ENCODE results near the gene CHID1. TPM values are rescaled to one million over a fixed set of nuclear protein-coding genes. Genes with fewer than 3 reads are reported as not detected.

The CHID1 gene
- total and polyA plus RNA-seq, 2 of the 4 experiments (the other 2 are of a cell fraction) = 34.2 to 121 TPM

DNA sequence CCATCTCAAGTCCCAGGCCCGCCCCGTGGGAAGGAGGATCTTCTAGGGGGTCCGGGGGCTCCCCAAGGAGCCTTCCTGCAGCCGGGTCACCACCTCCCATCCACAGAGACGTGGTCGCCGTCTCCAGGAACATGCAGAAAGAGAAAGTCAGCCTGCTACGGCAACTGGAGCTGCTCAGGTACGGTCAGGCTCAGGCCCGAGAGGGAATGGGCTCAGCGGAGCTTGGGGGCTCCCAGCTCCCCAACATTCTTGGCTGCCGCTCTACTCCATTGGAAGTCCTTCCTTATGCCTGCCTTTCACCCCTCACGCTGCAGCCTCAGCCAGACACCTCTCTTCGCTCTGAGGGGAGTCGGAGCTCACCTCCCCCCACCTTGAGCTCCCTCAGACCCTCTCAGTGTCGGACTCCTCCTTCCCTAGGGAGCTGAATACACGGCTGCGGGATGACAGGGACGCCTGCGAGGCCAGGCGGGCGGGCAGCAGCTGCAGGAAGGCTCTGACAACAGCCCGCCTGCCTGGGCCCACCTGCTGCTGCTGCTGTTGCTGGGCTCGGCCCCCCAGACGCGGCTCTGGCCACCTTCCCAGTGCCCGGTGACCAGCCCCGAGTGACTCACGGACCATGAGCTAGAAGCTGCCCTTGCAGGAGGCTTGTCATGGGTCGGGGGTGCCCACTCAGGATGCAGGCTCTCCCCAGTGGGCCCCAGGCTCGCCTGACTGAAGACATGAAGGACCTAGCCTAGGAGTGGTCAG, 79.3 kb downstream of the CHID1 start:
- DNase-seq = peak; percentile 80
- Histone ChIP-seq H2AFZ (replicated peaks; ENCODE audit: low read length, poor library complexity) (peak overlapping the region; percentile 89), H3K36me3 (ENCODE audit: control insufficient read depth, insufficient read depth, low read length) (peaks cover 2% of the 10 kb centered on the region; the same call in 1 of the 2 replicates), H2AK5ac (ENCODE audit: low read depth, low read length) (peak overlapping the region; percentile 99), H2AK9ac (replicated peaks; ENCODE audit: low read depth, low read length, poor library complexity) (peak overlapping the region; percentile 100), H3K9me1 (ENCODE audit: insufficient read depth, low read length) (peaks cover 15% of the 10 kb centered on the region; the same call in 1 of the 2 replicates), H3K18ac (ENCODE audit: low read depth, low read length) (no peak overlapping the region), H4K8ac (ENCODE audit: low read depth in 2 of 2, low read length in 2 of 2) (peak overlapping the region; percentile 59 to 93; a peak in 1 of 4 replicates), H2BK120ac (ENCODE audit: low read depth, low read length) (no peak overlapping the region), H3K4me1 (ENCODE audit: control insufficient read depth, insufficient read depth, low read length) (peaks cover 37% of the 10 kb centered on the region), H3K27ac (ENCODE audit: insufficient read depth, low read length) (peak overlapping the region; percentile 22; the same call in 1 of the 2 replicates), H3K79me1 (ENCODE audit: low read depth in 1 of 2, low read length in 2 of 2) (peaks cover 5 to 35% of the 10 kb centered on the region in 2 experiments), H4K20me1 (ENCODE audit: insufficient read depth, low read length) (peaks cover 42% of the 10 kb centered on the region), H3K27me3 (ENCODE audit: control insufficient read depth, insufficient read depth, low read length) (peaks cover 6% of the 10 kb centered on the region; the same call in 1 of the 2 replicates), H3K56ac (ENCODE audit: extremely low read depth, insufficient read depth, low read length) (no peak overlapping the region), H3K4ac (ENCODE audit: low read depth, low read length) (peak overlapping the region; percentile 97; the same call in 1 of the 2 replicates), H3K23ac (ENCODE audit: low read depth, low read length) (no peak overlapping the region), H2BK15ac (ENCODE audit: low read depth, low read length) (no peak overlapping the region), H3K9ac (ENCODE audit: low read depth, low read length) (no peak overlapping the region), H4K91ac (ENCODE audit: insufficient read depth, low read depth, low read length) (no peak overlapping the region), H3K14ac (replicated peaks; ENCODE audit: low read depth, low read length) (no peak overlapping the region), H3K4me2 (ENCODE audit: low read depth, low read length) (peak overlapping the region; percentile 90), H2BK20ac (ENCODE audit: low read depth, low read length) (no peak overlapping the region), H3K9me3 (ENCODE audit: control insufficient read depth, insufficient read depth, low read length) (no peaks in the 10 kb centered on the region), H4K5ac (ENCODE audit: low read depth, low read length) (peak overlapping the region; percentile 14; the same call in 1 of the 2 replicates), H3K4me3 (ENCODE audit: insufficient read depth, low read depth, low read length) (no peak overlapping the region), H2BK5ac (ENCODE audit: low read depth, low read length, poor library complexity, severe bottlenecking) (peak overlapping the region; percentile 80)
- no peak for TF ChIP-seq RAD21 (IDR thresholded peaks at IDR 0.05; ENCODE audit: low read length)
- TF ChIP-seq MAZ (IDR thresholded peaks at IDR 0.05; ENCODE audit: borderline replicate concordance, low read depth, low read length) = peak; percentile 59; the same call in 1 of the 2 replicates
- TF ChIP-seq, protein P1, sequence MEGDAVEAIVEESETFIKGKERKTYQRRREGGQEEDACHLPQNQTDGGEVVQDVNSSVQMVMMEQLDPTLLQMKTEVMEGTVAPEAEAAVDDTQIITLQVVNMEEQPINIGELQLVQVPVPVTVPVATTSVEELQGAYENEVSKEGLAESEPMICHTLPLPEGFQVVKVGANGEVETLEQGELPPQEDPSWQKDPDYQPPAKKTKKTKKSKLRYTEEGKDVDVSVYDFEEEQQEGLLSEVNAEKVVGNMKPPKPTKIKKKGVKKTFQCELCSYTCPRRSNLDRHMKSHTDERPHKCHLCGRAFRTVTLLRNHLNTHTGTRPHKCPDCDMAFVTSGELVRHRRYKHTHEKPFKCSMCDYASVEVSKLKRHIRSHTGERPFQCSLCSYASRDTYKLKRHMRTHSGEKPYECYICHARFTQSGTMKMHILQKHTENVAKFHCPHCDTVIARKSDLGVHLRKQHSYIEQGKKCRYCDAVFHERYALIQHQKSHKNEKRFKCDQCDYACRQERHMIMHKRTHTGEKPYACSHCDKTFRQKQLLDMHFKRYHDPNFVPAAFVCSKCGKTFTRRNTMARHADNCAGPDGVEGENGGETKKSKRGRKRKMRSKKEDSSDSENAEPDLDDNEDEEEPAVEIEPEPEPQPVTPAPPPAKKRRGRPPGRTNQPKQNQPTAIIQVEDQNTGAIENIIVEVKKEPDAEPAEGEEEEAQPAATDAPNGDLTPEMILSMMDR (conservative IDR thresholded peaks at IDR 0.05; ENCODE audit: low read depth, low read length) = no peak
- peak; percentile 68 for TF ChIP-seq FOS (IDR thresholded peaks at IDR 0.05; ENCODE audit: low read depth, low read length)
- 0 out of 2 replicates have a peak, but pooled peaks have one; percentile 36 for TF ChIP-seq MXI1 (IDR thresholded peaks at IDR 0.05; ENCODE audit: borderline replicate concordance, low read depth, low read length)
- 0 out of 2 replicates have a peak, but pooled peaks have one; percentile 26 for TF ChIP-seq POLR2A (IDR thresholded peaks at IDR 0.05; ENCODE audit: low read depth, low read length)
- TF ChIP-seq SMC3 (IDR thresholded peaks at IDR 0.05; ENCODE audit: low read depth, low read length) = no peak
- TF ChIP-seq RCOR1 (IDR thresholded peaks at IDR 0.05; ENCODE audit: insufficient replicate concordance, low read length) = peak; percentile 62
- CTCF ChIA-PET = no interaction called here
- intact Hi-C loops (cut with micrococcal nuclease) (no loop called here), dilution Hi-C loops (cut with HindIII; ENCODE audit: low sequenced_read_pairs, unreplicated experiment) (no loop called here), in situ Hi-C loops (cut with MboI; ENCODE audit: low sequenced_read_pairs) (no loop called here)
- POLR2A ChIA-PET (ENCODE audit: unreplicated experiment) = interaction anchor here (1.4 kb wide), 1 partner anchor 12 kb away, joined by 8 read pairs; the partner anchor contains the start of gene PNPLA2
- BruUV-seq (replicated peaks) = no TSS peak
- WGBS, 2 experiments (ENCODE audit: extremely low coverage in 2 of 2, insufficient read length in 1 of 2) = 29% methylated on average over 20 of the region's 31 CpGs; no CpG with 5 or more reads in 1 of the 2 experiments
- ATAC-seq (ENCODE audit: low read depth) = no peak
